Esophagus squamous epithelium (tissue), 4 donors: ENCODE results near the gene ANXA11.

Source experiments
- CTCF ChIP-seq, 6 experiments: fragments of 450-650 bp in 4 of 6; fragments of 200-600 bp in 2 of 6; sonication (generic) in 2 of 6; IDR thresholded peaks; one replicate each; pipeline ENCODE4 v1.5.1; 2016 to 2019; ENCODE audit warnings: antibody characterized with exemption in 6 of 6, mild to moderate bottlenecking in 4 of 6, moderate library complexity in 4 of 6
- POLR2A ChIP-seq, 4 donors: fragments of 450-650 bp; IDR thresholded peaks; one replicate each; pipeline ENCODE4 v1.6.1; 2017; ENCODE audit warnings: antibody characterized with exemption in 4 of 4, mild to moderate bottlenecking in 4 of 4, moderate library complexity in 3 of 4

- TF ChIP-seq CTCF (IDR thresholded peaks at IDR 0.05) = peak in 1 of 6 experiments; percentile 9
- no peak for TF ChIP-seq POLR2A (IDR thresholded peaks at IDR 0.05)
Observed at GRCh38 chr10:80161321-80162083, 43.8 kb downstream of the ANXA11 start.
